Type B pancreatic cell (in vitro differentiated cells): ENCODE results near the gene KCP. TPM values are rescaled to one million over a fixed set of nuclear protein-coding genes. Genes with fewer than 3 reads are reported as not detected.

Source experiments
- DNase-seq: peaks from one replicate; pipeline ENCODE4 v3.0.0; 2021; ENCODE audit warnings: mixed read lengths; ENCODE audit not compliant: unreplicated experiment; ENCODE audit errors: extremely low spot score
- H3K27ac Mint-ChIP-seq: 2 replicates; pipeline ENCODE4 v1.8.0; 2021; ENCODE audit warnings: mild to moderate bottlenecking, mixed read lengths
- H3K27me3 Mint-ChIP-seq: 2 replicates; pipeline ENCODE4 v1.8.0; 2021; ENCODE audit warnings: mixed read lengths
- H3K36me3 Mint-ChIP-seq: 2 replicates; pipeline ENCODE4 v1.8.0; 2021; ENCODE audit warnings: mixed read lengths
- H3K4me1 Mint-ChIP-seq: one replicate; pipeline ENCODE4 v1.8.0; 2021; ENCODE audit warnings: mixed read lengths; ENCODE audit not compliant: unreplicated experiment
- H3K4me3 Mint-ChIP-seq: 2 replicates; pipeline ENCODE4 v1.8.0; 2021; ENCODE audit warnings: mild to moderate bottlenecking, mixed read lengths
- H3K9me3 Mint-ChIP-seq: 2 replicates; pipeline ENCODE4 v1.8.0; 2021; ENCODE audit warnings: mixed read lengths
- CTCF ChIP-seq: fragments of 200-600 bp; sonication (generic); conservative IDR thresholded peaks from 2 replicates; pipeline ENCODE4 v1.5.0; 2021; ENCODE audit warnings: antibody characterized with exemption, mild to moderate bottlenecking
- total RNA-seq: library from RNA; stranded (reverse); gene quantifications from 2 replicates; pipeline ENCODE4 v1.2.1, GENCODE V29; 2021; ENCODE audit warnings: low replicate concordance

KCP gene
- total RNA-seq, 1 donor from 2014 or later, result 4.2 TPM

- TF ChIP-seq CTCF, result no peak
- Mint-ChIP-seq H3K4me1 (peaks cover 4% of the 10 kb centered on the region), H3K4me3 (no peak overlapping the region), H3K9me3 (no peaks in the 10 kb centered on the region), H3K27ac (no peak overlapping the region), H3K27me3 (no peaks in the 10 kb centered on the region), H3K36me3 (no peaks in the 10 kb centered on the region)
- DNase-seq, result no peak
Measured at GRCh38 chr7:128880791-128881457, 29.6 kb downstream of the KCP start.

GRCh38 chr7:128879939-128880746 is 30.4 kb downstream of the KCP start:
- H3K4me3 Mint-ChIP-seq, result no peak overlapping the region
- no peaks in the 10 kb centered on the region for H3K9me3 Mint-ChIP-seq
- no peaks in the 10 kb centered on the region for H3K36me3 Mint-ChIP-seq
- H3K4me1 Mint-ChIP-seq, result peaks cover 4% of the 10 kb centered on the region
- TF ChIP-seq CTCF, result peak; percentile 86
- no peak overlapping the region for H3K27ac Mint-ChIP-seq
- DNase-seq, result no peak
- H3K27me3 Mint-ChIP-seq, result no peaks in the 10 kb centered on the region

- Mint-ChIP-seq H3K9me3 (no peaks in the 10 kb centered on the region), H3K4me1 (peaks cover 4% of the 10 kb centered on the region), H3K27me3 (no peaks in the 10 kb centered on the region), H3K4me3 (no peak overlapping the region), H3K27ac (no peak overlapping the region), H3K36me3 (no peaks in the 10 kb centered on the region)
- no peak for DNase-seq
- no peak for TF ChIP-seq CTCF
Measured at GRCh38 chr7:128879461-128879938, 31.0 kb downstream of the KCP start.

GRCh38 chr7:128878226-128879105 is 32.0 kb downstream of the KCP start:
- Mint-ChIP-seq H3K27me3 (no peaks in the 10 kb centered on the region), H3K36me3 (no peaks in the 10 kb centered on the region), H3K4me3 (no peak overlapping the region), H3K4me1 (peaks cover 1% of the 10 kb centered on the region), H3K9me3 (no peaks in the 10 kb centered on the region), H3K27ac (no peak overlapping the region)
- no peak for DNase-seq
- TF ChIP-seq CTCF, result no peak

GRCh38 chr7:128877756-128878120 is 32.8 kb downstream of the KCP start:
- H3K4me1 Mint-ChIP-seq, result no peaks in the 10 kb centered on the region
- DNase-seq, result no peak
- H3K9me3 Mint-ChIP-seq, result no peaks in the 10 kb centered on the region
- no peak overlapping the region for H3K27ac Mint-ChIP-seq
- no peak for TF ChIP-seq CTCF
- no peaks in the 10 kb centered on the region for H3K36me3 Mint-ChIP-seq
- no peak overlapping the region for H3K4me3 Mint-ChIP-seq
- no peaks in the 10 kb centered on the region for H3K27me3 Mint-ChIP-seq
